Stimulated activated CD4-positive, alpha-beta T cell treated with anti-CD3 and anti-CD28 coated beads, TNF-alpha, amount 100 ng/mL, for 4 hours (primary cell): Measurements from ENCODE around the gene GPR107.

Experiments
- DNase-seq, 3 experiments: peaks; one replicate each; pipeline ENCODE4 v3.0.0-alpha.2; 2020; ENCODE audit warnings: low read depth in 3 of 3

GPR107 gene

DNA sequence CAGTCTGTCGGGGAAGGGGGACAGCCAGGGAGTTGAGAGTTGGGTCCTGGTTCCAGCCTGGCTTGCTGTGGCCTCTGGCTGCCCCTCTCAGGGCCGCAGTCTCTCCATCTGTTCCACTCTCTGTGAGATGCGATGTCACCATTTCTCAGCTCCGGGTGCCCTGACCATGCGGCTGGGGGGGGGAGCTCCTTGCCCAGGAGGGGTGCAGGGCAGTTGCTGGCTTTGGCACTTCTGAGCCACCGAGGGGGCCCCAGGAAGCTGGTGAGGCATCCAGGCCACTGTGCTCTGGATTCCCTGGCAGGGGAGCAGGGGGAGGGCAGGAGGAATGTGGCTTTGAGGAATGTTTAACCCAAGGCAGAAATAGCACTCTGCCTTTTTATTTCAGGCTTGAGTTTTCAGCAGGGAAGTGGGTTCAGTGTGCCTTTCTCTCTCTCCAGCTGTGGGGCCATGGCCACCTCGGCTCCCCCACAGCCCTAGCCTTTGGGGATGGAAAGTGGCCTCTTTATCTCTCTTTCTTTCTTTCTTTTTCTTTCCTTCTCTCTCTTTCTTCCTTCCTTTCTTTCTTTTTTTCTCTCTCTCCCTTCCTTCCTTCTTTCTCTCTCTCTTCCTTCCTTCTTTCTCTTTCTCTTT is 129.5 kb downstream of the GPR107 start:
- no peak for DNase-seq

- no peak for DNase-seq
These were observed 131.3 kb downstream of the GPR107 start for GRCh38 chr9:130185017-130185416.

DNA sequence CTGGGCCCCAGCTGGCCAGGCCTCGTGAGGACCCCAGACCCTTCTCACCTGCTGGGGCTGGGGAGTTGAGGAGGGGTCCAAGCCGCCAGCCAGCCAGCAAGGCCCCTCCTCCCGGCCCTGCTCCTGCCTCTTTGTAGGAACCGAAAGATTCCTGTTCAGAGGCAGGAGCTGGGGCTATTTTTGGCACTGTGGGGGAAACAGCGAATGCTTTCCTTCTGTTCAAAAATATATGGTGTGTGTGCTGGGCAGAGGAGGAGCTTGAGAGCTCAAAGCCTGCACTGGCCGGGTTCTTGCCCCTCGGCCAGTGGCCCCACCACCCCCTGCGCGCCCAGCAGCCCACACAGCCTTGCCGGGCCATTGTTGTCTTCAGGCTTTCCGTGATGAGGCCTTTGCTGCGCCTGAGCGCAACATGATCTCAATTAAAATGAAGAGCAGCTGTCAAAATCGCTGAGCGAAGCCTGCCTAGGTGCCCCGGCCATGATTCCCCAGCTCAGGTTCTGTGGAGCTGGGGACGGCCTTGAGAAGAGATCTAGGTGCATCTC is 131.9 kb downstream of the GPR107 start:
- no peak for DNase-seq

- DNase-seq: no peak
These were observed 132.3 kb downstream of the GPR107 start for GRCh38 chr9:130186051-130186450.

GRCh38 chr9:130186839-130187522 is 133.3 kb downstream of the GPR107 start:
- no peak for DNase-seq

DNA sequence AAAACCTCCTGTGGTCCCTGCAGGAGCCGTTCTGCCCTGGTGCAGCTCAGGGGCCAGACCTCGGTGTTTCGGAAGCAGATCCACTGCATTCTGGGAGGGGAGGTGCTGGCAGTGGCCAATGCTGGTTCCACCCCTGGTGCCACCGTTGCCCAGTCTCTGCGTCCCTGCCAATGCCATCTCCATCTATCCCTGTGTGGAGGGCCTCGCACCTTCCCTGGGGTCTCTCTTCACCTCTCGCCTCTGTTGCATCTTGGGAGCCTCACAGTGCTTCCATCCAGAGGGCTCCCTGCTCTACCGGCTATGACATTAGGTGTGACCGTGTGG is 133.8 kb downstream of the GPR107 start:
- no peak for DNase-seq

DNA sequence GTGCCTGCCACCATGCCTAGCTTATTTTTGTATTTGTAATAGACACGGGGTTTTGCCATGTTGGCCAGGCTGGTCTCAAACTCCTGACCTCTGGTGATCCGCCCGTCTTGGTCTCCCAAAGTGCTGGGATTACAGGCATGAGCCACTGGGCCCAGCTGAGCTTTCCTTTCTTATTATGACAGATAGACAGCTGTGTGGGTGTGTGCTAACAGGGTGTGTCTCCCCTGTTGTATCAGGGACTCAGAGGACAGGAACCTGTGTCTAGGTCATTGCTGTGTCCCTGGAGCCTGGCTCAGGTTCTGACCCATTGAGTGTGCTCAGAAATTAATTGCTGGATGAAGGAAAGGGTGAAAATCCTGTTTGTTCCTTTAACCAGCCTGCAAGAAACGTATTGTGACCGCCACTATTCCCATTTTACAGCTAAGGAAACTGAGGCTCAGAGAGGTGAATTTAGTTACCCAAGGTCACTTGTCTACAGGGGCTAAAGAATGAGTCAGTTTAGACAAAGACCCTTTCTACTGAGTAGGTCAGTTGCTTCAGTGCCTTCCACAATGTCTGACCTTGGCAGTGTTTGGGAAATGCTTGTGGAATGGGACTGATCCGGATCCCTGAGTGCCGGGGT is 135.3 kb downstream of the GPR107 start:
- no peak for DNase-seq
